Measurements from ENCODE around the gene ADIPOR2. TPM values are rescaled to one million over a fixed set of nuclear protein-coding genes. Genes with fewer than 3 reads are reported as not detected.

The ADIPOR2 gene
- total and polyA plus RNA-seq, 8 donors: 2.9 to 185 (median 26.9) TPM

- intact Hi-C loops (cut with DNase I; ENCODE audit: low total_unique reads): loop anchor here (10.0 kb wide), 1 partner anchor 93 kb away; the partner anchor contains the start of gene CACNA2D4
- WGBS, 5 donors: 14 to 27% (median 23%) methylated on average over 6 to 12 of the region's 12 CpGs
- TF ChIP-seq CTCF (IDR thresholded peaks at IDR 0.05) (no peak), EP300 (IDR thresholded peaks at IDR 0.05) (no peak), POLR2A (IDR thresholded peaks at IDR 0.05) (no peak), POLR2AphosphoS5 (IDR thresholded peaks at IDR 0.05) (no peak)
Observed at GRCh38 chr12:1821805-1822204, 130.9 kb downstream of the ADIPOR2 start.

GRCh38 chr12:1822699-1823098 lies 131.8 kb downstream of the ADIPOR2 start:
- Histone ChIP-seq H3K4me3 (no peak overlapping the region), H3K4me1 (peaks cover 0 to 13% (median 4%) of the 10 kb centered on the region in 4 donors), H3K27me3 (peaks cover 10 to 88% (median 34%) of the 10 kb centered on the region in 3 donors), H3K27ac (no peak overlapping the region), H3K36me3 (no peaks in the 10 kb centered on the region), H3K9me3 (no peaks in the 10 kb centered on the region)
- DNase-seq: no peak
- WGBS, 5 donors: 63 to 79% (median 72%) methylated on average over 6 to 11 of the region's 11 CpGs
- intact Hi-C loops (cut with DNase I; ENCODE audit: low total_unique reads): loop anchor here (10.0 kb wide), 1 partner anchor 92 kb away; the partner anchor contains the start of gene CACNA2D4
- TF ChIP-seq CTCF (IDR thresholded peaks at IDR 0.05) (no peak), POLR2A (IDR thresholded peaks at IDR 0.05) (no peak), EP300 (IDR thresholded peaks at IDR 0.05) (no peak), POLR2AphosphoS5 (IDR thresholded peaks at IDR 0.05) (no peak)

More at GRCh38 chr12:1821805-1822204, 130.9 kb downstream of the ADIPOR2 start:
- Histone ChIP-seq H3K9me3 (no peaks in the 10 kb centered on the region), H3K4me1 (peaks cover 0 to 13% (median 4%) of the 10 kb centered on the region in 4 donors), H3K27me3 (peaks cover 10 to 79% (median 34%) of the 10 kb centered on the region in 3 donors), H3K27ac (no peak overlapping the region), H3K4me3 (no peak overlapping the region), H3K36me3 (no peaks in the 10 kb centered on the region)
- DNase-seq: no peak

GRCh38 chr12:1823237-1823636 lies 132.4 kb downstream of the ADIPOR2 start:
- peaks cover 10 to 93% (median 37%) of the 10 kb centered on the region in 3 donors for H3K27me3 ChIP-seq
- intact Hi-C loops (cut with DNase I; ENCODE audit: low total_unique reads): loop anchor here (10.0 kb wide), 1 partner anchor 92 kb away; the partner anchor contains the start of gene CACNA2D4

More at GRCh38 chr12:1823237-1823636, 132.4 kb downstream of the ADIPOR2 start:
- 86 to 94% (median 90%) methylated on average over 7 to 10 of the region's 10 CpGs for WGBS, 5 donors
- Histone ChIP-seq H3K4me3 (no peak overlapping the region), H3K27ac (no peak overlapping the region), H3K4me1 (peaks cover 0 to 13% (median 4%) of the 10 kb centered on the region in 4 donors), H3K9me3 (no peaks in the 10 kb centered on the region), H3K36me3 (no peaks in the 10 kb centered on the region)
- no peak for DNase-seq
- no peak for TF ChIP-seq POLR2AphosphoS5 (IDR thresholded peaks at IDR 0.05)
- TF ChIP-seq EP300 (IDR thresholded peaks at IDR 0.05): no peak
- TF ChIP-seq CTCF (IDR thresholded peaks at IDR 0.05): no peak
- no peak for TF ChIP-seq POLR2A (IDR thresholded peaks at IDR 0.05)

Measured in stomach (tissue), 9 donors.